Loucy (cell line): Measurements from ENCODE around the gene CAVIN1.
"Not testable (repeated sequence)": the region's sequence is repeated elsewhere in the genome, so short reads cannot be mapped to it uniquely, and the experiment has no call there.

ENCODE experiments used
- H2AFZ ChIP-seq: fragments of 200-600 bp; sonication (generic); 2 replicates; pipeline ENCODE4 v1.6.0; 2016; ENCODE audit warnings: antibody characterized with exemption, mild to moderate bottlenecking, low read length, moderate library complexity
- H3F3A ChIP-seq: fragments of 200-600 bp; 2 replicates; pipeline ENCODE4 v1.6.0; 2016; ENCODE audit warnings: antibody characterized with exemption, low read depth, mild to moderate bottlenecking
- H3K27me3 ChIP-seq: fragments of 200-600 bp; sonication (generic); 2 replicates; pipeline ENCODE4 v1.6.1; 2014; ENCODE audit warnings: low read length, mild to moderate bottlenecking; ENCODE audit not compliant: insufficient read depth, poor library complexity, severe bottlenecking
- H3K36me3 ChIP-seq: fragments of 200-600 bp; sonication (generic); 2 replicates; pipeline ENCODE4 v1.6.1; 2016; ENCODE audit warnings: low read length; ENCODE audit not compliant: insufficient read depth
- H3K4me1 ChIP-seq: fragments of 200-600 bp; sonication (generic); 2 replicates; pipeline ENCODE4 v1.5.1; 2014; ENCODE audit warnings: low read length, mild to moderate bottlenecking; ENCODE audit not compliant: insufficient read depth, poor library complexity, severe bottlenecking
- H3K4me2 ChIP-seq: fragments of 200-600 bp; sonication (generic); 2 replicates; pipeline ENCODE4 v1.6.0; 2014; ENCODE audit warnings: antibody characterized with exemption, low read length, low read depth, mild to moderate bottlenecking; ENCODE audit not compliant: poor library complexity, severe bottlenecking
- H3K4me3 ChIP-seq: fragments of 200-600 bp; sonication (generic); 2 replicates; pipeline ENCODE4 v1.5.1; 2014; ENCODE audit warnings: low read length, mild to moderate bottlenecking, mixed read lengths; ENCODE audit not compliant: poor library complexity, severe bottlenecking
- H3K79me2 ChIP-seq: fragments of 200-600 bp; sonication (generic); 2 replicates; pipeline ENCODE4 v1.6.1; 2014; ENCODE audit warnings: low read length; ENCODE audit not compliant: insufficient read depth
- H3K9ac ChIP-seq: fragments of 200-600 bp; sonication (generic); 2 replicates; pipeline ENCODE4 v1.6.0; 2014; ENCODE audit warnings: mild to moderate bottlenecking, low read depth, low read length, moderate library complexity; ENCODE audit not compliant: poor library complexity, severe bottlenecking
- H3K9me2 ChIP-seq: fragments of 200-600 bp; sonication (generic); replicated peaks from 2 replicates; pipeline ENCODE4 v1.6.1; 2016; ENCODE audit warnings: low read depth, low read length, mixed read lengths
- H3K9me3 ChIP-seq: fragments of 200-600 bp; sonication (generic); 2 replicates; pipeline ENCODE4 v1.6.1; 2014; ENCODE audit warnings: mild to moderate bottlenecking, antibody characterized with exemption, low read length, low read depth; ENCODE audit not compliant: insufficient read depth
- H4K20me1 ChIP-seq: fragments of 200-600 bp; sonication (generic); 2 replicates; pipeline ENCODE4 v1.6.0; 2014; ENCODE audit warnings: antibody characterized with exemption, low read length, mild to moderate bottlenecking; ENCODE audit not compliant: insufficient read depth, poor library complexity, severe bottlenecking
- EZH2phosphoT487 ChIP-seq: fragments of 200-600 bp; IDR thresholded peaks from 2 replicates; pipeline ENCODE4 v1.6.1; 2018; ENCODE audit warnings: antibody characterized with exemption, mild to moderate bottlenecking, moderate library complexity, borderline replicate concordance
- TF ChIP-seq, protein P1 (sequence below): fragments of 200-600 bp; sonication (generic); conservative IDR thresholded peaks from 2 replicates; pipeline ENCODE4 v1.5.1; 2014; ENCODE audit warnings: mild to moderate bottlenecking, antibody characterized with exemption, low read length

The CAVIN1 gene

DNA sequence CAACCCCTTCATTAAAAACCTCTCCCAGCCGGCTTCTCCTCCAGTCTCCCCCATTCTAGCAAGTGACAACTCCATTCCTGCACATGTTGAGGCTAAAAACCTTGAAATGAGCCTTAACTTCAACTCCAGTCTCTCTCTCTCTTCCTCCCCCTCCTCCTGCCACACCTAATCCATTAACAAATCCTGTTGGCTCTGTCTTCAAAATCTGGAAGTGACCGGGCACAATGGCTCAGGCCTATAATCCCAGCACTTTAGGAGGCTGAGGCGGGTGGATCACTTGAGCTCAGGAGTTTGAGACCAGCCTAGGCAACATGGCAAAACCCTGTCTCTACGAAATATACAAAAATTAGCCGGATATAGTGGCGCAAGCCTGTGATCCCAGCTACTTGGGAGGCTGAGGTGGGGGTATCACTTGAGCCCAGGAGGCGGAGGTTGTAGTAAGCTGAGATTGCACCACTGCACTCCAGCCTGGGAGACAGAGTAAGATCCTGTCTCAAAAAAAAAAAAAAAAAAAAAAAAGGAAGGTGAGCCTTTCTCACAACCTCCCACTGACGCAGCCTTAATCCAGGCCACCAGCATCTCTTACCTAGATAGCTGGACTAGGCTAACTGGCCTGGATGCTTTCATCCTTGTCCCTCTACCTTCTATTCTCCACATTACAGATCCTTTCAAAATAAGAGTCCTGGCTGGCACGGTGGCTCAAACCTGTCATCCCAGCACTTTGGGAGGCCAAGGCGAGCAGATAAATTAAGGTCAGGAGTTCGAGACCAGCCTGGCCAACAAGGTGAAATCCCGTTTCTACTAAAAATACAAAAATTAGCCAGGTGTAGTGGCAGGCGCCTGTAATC, 56.7 kb downstream of the CAVIN1 start:
- Histone ChIP-seq H3K79me2 (peaks cover 91% of the 10 kb centered on the region), H4K20me1 (peaks cover 22% of the 10 kb centered on the region)
- H3K9me2 ChIP-seq, H3F3A ChIP-seq, H3K4me3 ChIP-seq, H3K9ac ChIP-seq, H2AFZ ChIP-seq, H3K4me2 ChIP-seq, H3K36me3 ChIP-seq, H3K27me3 ChIP-seq, H3K4me1 ChIP-seq, H3K9me3 ChIP-seq: not testable (repeated sequence)

DNA sequence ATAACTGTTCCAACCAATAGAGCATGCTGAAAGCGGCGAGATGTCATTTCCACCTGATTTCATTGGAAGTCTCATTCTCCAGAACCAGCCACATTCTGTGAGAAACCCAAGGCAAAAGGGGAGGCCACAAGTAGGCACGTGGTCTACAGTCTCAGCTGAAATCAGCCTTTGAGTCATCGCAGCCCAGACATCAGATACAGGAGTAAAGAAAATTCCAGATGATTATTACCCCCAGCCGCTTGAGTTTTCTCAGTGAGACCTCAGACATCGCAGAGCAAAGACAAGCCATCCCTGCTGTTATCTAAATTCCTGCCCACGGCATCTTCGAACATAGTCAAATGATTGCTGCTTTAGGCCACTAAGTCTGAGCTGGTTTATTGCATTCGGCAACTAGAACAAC, 57.9 kb downstream of the CAVIN1 start:
- Histone ChIP-seq H3K79me2 (peaks cover 94% of the 10 kb centered on the region), H3K9ac (no peak overlapping the region), H3K4me1 (peaks cover 9% of the 10 kb centered on the region), H3K36me3 (no peaks in the 10 kb centered on the region), H2AFZ (no peak overlapping the region), H3K27me3 (no peaks in the 10 kb centered on the region), H4K20me1 (peaks cover 15% of the 10 kb centered on the region), H3K9me2 (no peaks in the 10 kb centered on the region), H3K9me3 (no peaks in the 10 kb centered on the region), H3F3A (no peaks in the 10 kb centered on the region), H3K4me3 (no peak overlapping the region), H3K4me2 (no peak overlapping the region)
- TF ChIP-seq, protein P1, sequence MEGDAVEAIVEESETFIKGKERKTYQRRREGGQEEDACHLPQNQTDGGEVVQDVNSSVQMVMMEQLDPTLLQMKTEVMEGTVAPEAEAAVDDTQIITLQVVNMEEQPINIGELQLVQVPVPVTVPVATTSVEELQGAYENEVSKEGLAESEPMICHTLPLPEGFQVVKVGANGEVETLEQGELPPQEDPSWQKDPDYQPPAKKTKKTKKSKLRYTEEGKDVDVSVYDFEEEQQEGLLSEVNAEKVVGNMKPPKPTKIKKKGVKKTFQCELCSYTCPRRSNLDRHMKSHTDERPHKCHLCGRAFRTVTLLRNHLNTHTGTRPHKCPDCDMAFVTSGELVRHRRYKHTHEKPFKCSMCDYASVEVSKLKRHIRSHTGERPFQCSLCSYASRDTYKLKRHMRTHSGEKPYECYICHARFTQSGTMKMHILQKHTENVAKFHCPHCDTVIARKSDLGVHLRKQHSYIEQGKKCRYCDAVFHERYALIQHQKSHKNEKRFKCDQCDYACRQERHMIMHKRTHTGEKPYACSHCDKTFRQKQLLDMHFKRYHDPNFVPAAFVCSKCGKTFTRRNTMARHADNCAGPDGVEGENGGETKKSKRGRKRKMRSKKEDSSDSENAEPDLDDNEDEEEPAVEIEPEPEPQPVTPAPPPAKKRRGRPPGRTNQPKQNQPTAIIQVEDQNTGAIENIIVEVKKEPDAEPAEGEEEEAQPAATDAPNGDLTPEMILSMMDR = no peak
- TF ChIP-seq EZH2phosphoT487 = no peak

DNA sequence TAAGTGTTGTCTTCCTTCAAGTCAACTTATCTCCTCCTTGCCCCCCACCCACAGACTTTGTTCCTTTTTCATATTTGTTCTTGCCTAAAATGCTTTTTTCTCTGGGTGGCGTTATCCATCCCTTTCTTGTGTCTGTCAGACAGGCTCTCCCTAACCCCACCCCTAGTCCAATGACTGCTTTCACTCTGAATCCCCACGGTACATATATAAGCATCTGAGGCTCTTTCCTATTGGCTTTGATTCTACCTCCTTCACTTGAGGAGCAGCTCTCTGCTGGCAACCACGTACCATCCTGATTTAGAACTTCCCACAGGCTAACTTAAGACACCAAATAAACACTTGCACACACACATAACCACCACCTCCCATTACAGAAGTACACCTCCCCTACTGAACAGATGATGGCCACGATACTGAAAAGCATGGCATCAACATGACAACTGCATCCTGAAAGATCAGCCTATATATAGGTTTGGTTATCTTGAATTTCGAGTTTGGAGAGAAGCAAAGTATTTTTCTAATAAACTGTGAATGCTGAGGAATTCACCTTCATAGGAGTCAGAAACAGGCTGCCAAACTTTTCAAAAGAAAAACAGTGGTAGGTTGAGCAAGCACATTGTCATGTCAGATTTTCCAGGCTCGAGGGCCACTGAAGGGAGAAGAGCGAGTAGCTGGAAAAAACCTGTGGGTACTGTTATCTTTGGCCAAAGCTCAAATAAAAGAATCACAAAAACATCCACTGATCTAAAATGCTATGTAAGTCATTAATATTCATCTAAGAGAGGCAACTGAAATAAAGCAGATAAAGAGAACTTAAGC, 59.1 kb downstream of the CAVIN1 start:
- Histone ChIP-seq H2AFZ (no peak overlapping the region), H3K4me2 (no peak overlapping the region), H3K9me2 (no peaks in the 10 kb centered on the region), H3K9me3 (no peaks in the 10 kb centered on the region), H3K4me1 (peaks cover 9% of the 10 kb centered on the region), H3K9ac (no peak overlapping the region), H3K4me3 (no peak overlapping the region), H3K36me3 (no peaks in the 10 kb centered on the region; the same call in 1 of the 2 replicates), H3K79me2 (peaks cover 94% of the 10 kb centered on the region), H4K20me1 (peaks cover 18% of the 10 kb centered on the region), H3F3A (no peaks in the 10 kb centered on the region), H3K27me3 (no peaks in the 10 kb centered on the region)
- TF ChIP-seq, protein P1 = no peak
- no peak for TF ChIP-seq EZH2phosphoT487
